NCI-H2196 (cell line): ENCODE measurements around the gene AIMP1.
"Not testable (repeated sequence)": the region's sequence is repeated elsewhere in the genome, so short reads cannot be mapped to it uniquely, and the experiment has no call there.

Experiments used
- DNase-seq: peaks from one replicate; lab custom pipeline; 2025; ENCODE audit not compliant: unreplicated experiment; lab: John Stamatoyannopoulos, UW

Gene AIMP1

GRCh38 chr4:106347167-106347566 lies 30.8 kb downstream of the AIMP1 start:
- DNase-seq: no peak

- DNase-seq: no peak
Measured at GRCh38 chr4:106351016-106351415, 34.7 kb downstream of the AIMP1 start.

- no peak for DNase-seq
Measured at GRCh38 chr4:106353786-106354185, 37.4 kb downstream of the AIMP1 start.

GRCh38 chr4:106355193-106355592 lies 38.8 kb downstream of the AIMP1 start:
- DNase-seq: no peak

- DNase-seq: no peak
Measured at GRCh38 chr4:106358899-106359298, 42.5 kb downstream of the AIMP1 start.

DNA sequence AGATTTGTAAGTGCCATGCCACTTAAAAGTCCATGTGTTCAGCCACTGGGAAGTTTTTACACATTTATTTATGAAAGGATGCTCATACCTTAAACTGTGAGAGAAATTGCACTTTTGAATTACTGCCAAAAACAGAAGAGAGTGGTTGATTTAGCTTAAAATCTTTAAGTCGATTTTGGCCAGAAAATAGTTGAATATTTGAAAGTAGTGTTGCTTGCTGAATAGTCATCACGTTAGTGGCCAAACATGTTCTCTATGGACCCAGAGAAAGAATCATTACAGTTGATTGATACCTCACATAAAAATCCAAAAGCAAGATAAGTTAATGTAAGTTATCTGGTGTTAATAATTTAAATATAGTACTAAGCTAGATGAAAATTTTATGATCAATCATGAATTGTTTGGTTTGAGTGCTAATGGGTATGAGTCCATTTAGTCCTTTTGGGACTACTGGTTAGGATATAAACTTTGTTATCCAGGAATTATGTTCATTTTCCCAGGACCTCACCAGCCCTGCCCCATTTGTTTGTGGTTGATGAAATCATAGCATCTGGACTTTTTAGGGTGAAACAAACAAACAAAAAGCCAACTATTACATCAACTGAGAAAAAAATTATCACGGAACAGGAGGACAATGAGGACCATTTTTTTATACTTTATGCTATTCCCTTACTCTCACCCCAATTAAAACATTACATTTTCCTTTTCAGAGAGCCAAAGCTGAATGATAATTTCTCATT lies 45.9 kb downstream of the AIMP1 start:
- no peak for DNase-seq

DNA sequence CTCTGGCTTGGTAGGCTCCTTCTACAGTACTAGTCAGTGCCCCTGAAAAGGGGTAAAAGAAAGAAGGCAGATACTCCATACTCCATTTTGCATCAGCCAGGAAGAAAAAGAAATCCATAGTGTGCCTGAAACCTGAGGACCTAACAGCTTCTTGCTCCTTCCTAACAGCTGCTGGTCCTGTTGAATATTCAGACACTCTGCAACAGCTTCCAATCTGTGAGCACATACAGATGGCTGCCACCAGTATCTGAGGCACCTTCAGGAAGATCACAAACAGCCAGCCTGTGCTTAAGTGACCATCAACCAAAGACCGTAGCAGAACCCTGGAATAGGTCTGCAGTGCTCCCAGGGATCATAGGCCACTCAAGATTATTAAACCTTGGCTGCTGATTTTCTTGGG lies 47.9 kb downstream of the AIMP1 start:
- DNase-seq: no peak

DNA sequence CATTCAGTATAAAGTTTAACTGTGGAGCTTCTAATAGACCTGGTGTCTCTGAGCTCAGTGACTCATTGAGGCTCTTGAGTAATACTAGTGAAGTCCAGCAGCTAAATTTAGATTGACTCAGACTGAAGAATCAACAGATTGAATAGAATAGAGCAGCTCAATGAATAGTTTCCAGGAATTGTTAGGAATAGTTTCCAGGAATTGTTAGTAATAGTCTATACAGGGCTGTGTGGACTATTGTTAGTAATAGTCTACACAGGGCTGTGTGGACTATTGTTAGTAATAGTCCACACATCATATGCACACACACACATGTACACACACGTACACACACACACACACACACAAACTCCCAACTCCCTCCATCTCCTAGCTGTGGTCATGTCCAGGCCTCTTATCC lies 49.3 kb downstream of the AIMP1 start:
- DNase-seq: no peak

DNA sequence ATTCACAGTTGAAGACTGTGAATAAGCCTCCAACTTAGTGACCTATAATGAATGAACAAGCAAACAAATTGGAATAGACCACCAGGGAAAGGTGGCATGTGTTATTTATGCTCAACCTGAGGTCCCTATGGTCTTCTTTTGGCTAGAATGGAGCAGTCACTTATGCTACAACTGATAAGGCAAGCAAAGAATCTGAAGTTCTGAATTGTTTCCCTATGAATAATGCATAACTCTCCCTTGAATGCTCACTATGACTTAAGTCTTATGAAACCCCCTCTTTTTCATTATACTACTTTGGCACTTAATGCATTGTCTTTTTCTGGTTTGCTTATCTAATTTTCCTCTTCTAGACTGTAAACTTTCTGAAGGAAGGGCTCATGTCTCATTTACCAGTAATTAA lies 49.7 kb downstream of the AIMP1 start:
- no peak for DNase-seq

GRCh38 chr4:106367072-106367471 lies 50.7 kb downstream of the AIMP1 start:
- DNase-seq: no peak

DNA sequence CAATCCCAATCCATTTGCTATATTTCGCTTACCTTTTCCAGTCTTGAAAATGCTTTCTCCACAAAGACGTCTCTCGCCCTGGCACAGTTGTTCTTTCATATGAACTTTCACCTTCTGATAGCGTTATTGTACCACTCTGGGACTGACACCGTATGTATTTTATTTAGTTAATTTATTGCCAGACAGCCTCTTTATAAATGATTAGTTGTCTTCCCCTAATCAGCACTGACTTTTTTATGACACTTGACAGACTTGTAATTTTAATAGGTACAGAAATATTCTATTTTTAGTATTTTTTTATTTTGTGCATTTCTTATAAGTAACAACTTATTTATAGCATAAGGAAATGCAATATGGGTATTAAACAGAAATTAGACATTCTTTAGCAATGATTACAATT lies 52.3 kb downstream of the AIMP1 start, which contains the start of gene GIMD1:
Gene GIMD1 (minus strand): TSS at position 101 of the 400 bp plus-strand sequence. CDS start 1,343 bp downstream, outside the sequence.
- no peak for DNase-seq

- peak; percentile 1 for DNase-seq
Measured at GRCh38 chr4:106369456-106370060, 53.2 kb downstream of the AIMP1 start.

DNA sequence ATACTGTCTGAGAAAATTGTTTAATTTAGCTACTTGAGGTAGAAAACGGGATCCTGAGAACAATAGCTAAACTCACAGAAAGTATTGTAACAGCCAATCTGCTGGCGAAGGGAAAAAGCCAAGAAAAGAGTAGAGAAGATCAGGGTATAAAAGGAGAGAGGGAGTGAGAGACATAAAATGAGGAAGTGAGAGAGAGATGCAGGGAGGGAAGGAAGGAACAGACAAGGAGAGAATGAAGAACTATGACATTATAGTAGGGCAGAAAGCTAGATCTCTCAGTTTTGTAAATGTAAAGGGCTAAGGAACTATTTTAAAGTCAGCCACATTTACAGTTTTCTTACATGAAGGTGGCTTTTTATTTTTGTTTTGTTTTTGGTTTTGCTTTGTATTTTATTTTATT lies 53.9 kb downstream of the AIMP1 start:
- DNase-seq: no peak

- no peak for DNase-seq
Measured at GRCh38 chr4:106371161-106371560, 54.8 kb downstream of the AIMP1 start.

- no peak for DNase-seq
Measured at GRCh38 chr4:106373026-106373425, 56.7 kb downstream of the AIMP1 start.

DNA sequence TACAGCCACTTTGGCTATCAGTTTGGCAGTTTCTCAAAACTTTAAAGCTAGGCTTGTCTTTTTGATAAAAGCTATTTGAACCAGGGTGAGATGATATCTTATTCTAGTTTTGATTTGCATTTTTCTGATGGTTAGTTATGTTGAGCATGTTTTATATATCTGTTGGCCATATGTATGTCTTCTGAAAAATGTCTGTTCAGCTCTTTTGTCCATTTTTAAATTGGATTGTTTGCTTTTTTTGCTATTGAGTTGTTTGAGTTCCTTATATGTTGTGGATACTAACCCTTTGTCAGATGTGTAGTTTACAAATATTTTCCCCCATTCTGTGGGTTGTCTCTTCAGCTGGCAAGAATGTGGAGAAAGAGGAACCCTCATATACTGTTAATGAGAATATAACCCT lies 63.8 kb downstream of the AIMP1 start:
- no peak for DNase-seq

- DNase-seq: no peak
Measured at GRCh38 chr4:106384878-106385277, 68.5 kb downstream of the AIMP1 start.

DNA sequence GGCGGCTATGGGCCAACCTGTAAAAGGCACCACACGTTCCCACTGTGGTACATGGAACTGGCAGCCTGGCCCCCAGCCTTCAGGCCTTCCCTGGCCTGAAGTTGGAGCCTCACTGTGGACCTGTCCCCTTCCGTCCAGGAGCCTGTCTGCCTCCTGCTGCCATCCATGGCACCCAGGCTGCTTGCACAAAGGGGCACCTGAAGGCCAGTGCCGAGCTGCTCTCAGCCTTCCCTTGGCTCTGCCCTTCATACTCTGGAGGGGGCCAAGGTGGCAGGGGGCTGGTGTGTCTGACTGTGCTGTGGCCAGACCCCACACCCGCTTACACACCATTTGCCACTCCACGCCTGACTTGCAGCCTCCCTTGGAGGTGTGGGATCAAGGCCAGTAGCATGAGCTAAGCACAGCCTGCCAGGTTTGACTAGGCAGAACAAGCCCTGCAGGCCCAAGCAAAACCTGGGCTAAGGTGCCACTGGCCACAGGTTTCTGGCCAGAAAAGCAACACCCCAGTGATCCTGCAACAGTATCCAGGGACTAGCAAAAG lies 69.6 kb downstream of the AIMP1 start:
- no peak for DNase-seq

DNA sequence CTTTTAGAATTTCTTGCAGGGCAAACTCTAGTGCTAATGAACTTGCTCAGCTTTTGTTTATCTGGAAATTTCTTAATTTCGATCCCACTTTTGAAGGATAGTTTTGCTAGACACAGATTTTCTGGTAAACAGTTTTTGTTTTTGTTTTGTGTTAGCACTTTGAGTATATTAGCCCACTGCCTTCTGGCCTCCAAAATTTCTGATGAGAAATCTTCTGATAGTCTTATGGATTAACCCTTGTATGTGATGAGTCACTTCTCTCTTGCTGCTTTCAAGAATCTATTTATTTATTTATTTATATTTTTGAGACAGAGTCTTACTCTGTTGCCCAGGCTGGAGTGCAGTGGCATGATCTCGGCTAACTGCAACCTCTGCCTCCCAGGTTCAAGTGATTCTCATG lies 79.2 kb downstream of the AIMP1 start:
- no peak for DNase-seq

DNA sequence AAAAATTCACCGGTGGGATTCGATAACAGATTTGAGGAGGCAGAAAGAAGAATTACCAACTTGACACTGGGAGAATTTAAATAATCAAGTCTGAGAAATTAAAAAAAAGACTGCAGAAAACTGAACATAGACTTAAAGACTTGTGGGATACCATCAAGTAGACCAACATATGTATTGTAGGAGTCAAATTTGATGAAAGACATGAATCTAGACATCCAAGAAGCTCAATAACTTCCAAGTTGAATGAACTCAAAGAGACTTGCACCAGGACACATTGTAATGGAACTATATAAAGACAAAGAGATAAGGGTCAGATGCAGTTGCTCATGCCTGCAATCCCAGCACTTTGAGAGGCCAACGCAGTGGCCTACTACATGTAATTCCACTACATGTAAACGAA lies 82.5 kb downstream of the AIMP1 start:
- DNase-seq: not testable (repeated sequence)
